Liver (tissue), 2 donors: Measurements from ENCODE around the gene CCDC83.

ENCODE experiments used
- REST ChIP-seq: IDR thresholded peaks from 2 replicates; pipeline ENCODE4 v1.6.1; 2016; ENCODE audit warnings: antibody characterized with exemption, mild to moderate bottlenecking
- TAF1 ChIP-seq: conservative IDR thresholded peaks from 2 replicates; pipeline ENCODE4 v1.6.1; 2016; ENCODE audit warnings: antibody characterized with exemption, mild to moderate bottlenecking
- donor health status: healthy.

GRCh38 chr11:85960678-85961077 lies 105.5 kb downstream of the CCDC83 start:
- no peak for TF ChIP-seq TAF1
- no peak for TF ChIP-seq REST
